Lower leg skin (tissue), 4 donors: ENCODE data around the gene PITPNC1. TPM values are rescaled to one million over a fixed set of nuclear protein-coding genes. Genes with fewer than 3 reads are reported as not detected.
"Not testable (repeated sequence)": the region's sequence is repeated elsewhere in the genome, so short reads cannot be mapped to it uniquely, and the experiment has no call there.

Source experiments
- DNase-seq, 2 donors: peaks; one replicate each; pipeline ENCODE4 v3.0.0-alpha.2; 2019; ENCODE audit warnings: low spot score in 2 of 2
- H3K4me3 ChIP-seq: fragments of 200-600 bp; sonication (generic); 2 replicates; pipeline ENCODE4 v1.5.1; 2017; ENCODE audit warnings: mild to moderate bottlenecking, low read depth; ENCODE audit not compliant: poor library complexity, severe bottlenecking
- POLR2A ChIP-seq, 2 donors: fragments of 450-650 bp; IDR thresholded peaks; one replicate each; pipeline ENCODE4 v1.6.1; 2016 to 2017; ENCODE audit warnings: antibody characterized with exemption in 2 of 2, mild to moderate bottlenecking in 1 of 2, moderate library complexity in 1 of 2
- WGBS, 2 donors: methylation state at CpG; one replicate each; pipeline ENCODE4 v1.1.5; 2018; 5-methylcytosine and 5-hydroxymethylcytosine counted together
- intact Hi-C: fragments of 100-400 bp; cut with DNase I; formaldehyde crosslinking; loops from one replicate; pipeline ENCODE4 v1.15.0; 2023; ENCODE audit warnings: low total_unique reads
- total RNA-seq, 4 donors: library from RNA; depleted of rRNA; stranded (reverse); fragments of >200 nt; gene quantifications; one replicate each; pipeline ENCODE4 v1.1.0, GENCODE V29; 2016
- TF ChIP-seq, protein P1 (sequence below), 3 donors: fragments of 450-650 bp; IDR thresholded peaks; one replicate each; pipeline ENCODE4 v1.5.1; 2016; ENCODE audit warnings: antibody characterized with exemption in 3 of 3, mild to moderate bottlenecking in 3 of 3, moderate library complexity in 2 of 3

Gene PITPNC1
- total RNA-seq, 4 donors from 2014 or later, result 1.7 to 8.2 (median 4.6) TPM

DNA sequence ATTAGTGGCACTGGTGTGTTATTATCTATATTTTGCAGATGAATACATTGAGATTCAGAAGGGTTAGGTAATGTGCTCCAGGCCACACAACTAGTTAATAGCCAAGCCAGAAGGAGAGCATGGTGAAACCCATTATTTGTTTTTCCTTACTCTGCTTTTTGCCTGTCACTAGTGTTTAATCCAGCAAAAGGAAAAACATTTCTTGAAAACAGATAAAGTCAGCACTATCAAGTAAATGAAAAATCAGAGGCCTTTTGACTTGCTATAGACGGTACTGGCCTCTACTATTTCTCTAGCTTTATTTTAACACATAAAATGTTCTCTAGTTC, 4.8 kb downstream of the PITPNC1 start:
- no peak overlapping the region for H3K4me3 ChIP-seq
- intact Hi-C loops, result no loop called here
- DNase-seq, result no peak
- TF ChIP-seq, protein P1, sequence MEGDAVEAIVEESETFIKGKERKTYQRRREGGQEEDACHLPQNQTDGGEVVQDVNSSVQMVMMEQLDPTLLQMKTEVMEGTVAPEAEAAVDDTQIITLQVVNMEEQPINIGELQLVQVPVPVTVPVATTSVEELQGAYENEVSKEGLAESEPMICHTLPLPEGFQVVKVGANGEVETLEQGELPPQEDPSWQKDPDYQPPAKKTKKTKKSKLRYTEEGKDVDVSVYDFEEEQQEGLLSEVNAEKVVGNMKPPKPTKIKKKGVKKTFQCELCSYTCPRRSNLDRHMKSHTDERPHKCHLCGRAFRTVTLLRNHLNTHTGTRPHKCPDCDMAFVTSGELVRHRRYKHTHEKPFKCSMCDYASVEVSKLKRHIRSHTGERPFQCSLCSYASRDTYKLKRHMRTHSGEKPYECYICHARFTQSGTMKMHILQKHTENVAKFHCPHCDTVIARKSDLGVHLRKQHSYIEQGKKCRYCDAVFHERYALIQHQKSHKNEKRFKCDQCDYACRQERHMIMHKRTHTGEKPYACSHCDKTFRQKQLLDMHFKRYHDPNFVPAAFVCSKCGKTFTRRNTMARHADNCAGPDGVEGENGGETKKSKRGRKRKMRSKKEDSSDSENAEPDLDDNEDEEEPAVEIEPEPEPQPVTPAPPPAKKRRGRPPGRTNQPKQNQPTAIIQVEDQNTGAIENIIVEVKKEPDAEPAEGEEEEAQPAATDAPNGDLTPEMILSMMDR (IDR thresholded peaks at IDR 0.05), result no peak
- TF ChIP-seq POLR2A (IDR thresholded peaks at IDR 0.05), result no peak
- WGBS, 2 donors, result 78 to 81% methylated on average over 1 of the region's 1 CpG

DNA sequence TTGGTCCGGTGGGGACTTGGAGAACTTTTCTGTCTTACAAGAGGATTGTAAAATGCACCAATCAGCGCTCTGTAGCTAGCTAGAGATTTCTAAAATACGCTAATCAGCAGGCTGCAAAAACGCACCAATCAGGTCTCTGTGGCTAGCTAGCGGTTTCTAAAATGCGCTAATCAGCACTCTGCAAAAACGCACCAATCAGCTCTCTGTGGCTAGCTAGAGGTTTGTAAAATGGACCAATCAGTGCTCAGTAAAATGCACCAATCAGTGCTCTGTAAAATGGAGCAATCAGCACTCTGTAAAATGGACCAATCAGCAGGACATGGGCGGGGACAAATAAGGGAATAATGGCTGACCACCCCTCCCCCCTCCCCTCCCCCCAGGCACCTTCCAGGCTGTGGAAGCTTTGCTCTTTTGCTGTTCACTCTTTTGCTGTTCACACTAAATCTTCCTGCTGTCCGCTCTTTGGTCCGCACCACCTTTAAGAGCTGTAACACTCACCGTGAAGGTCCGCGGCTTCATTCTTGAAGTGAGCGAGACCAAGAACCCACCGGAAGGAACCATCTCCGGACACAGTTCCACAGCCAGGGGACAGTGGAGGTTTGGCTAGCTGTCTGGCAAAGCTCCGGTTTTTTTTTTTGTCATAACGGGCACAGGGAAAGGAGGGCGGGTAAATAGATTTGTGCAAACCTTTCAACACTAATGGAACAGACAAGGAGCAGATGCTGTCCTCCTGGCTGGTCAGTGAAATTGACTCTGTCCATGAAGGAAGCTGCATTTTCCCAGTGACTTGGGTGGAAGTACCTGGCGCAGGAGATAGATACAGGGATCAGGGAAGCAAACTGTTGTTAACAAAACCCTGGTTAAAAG, 8.3 kb downstream of the PITPNC1 start:
- no peak for TF ChIP-seq POLR2A (IDR thresholded peaks at IDR 0.05)
- TF ChIP-seq, protein P1 (IDR thresholded peaks at IDR 0.05), result no peak
- 93 to 97% methylated on average over 20 of the region's 20 CpGs for WGBS, 2 donors
- DNase-seq, result no peak
- no peak overlapping the region for H3K4me3 ChIP-seq
- intact Hi-C loops, result no loop called here

- DNase-seq, result no peak
- intact Hi-C loops, result no loop called here
- TF ChIP-seq, protein P1 (IDR thresholded peaks at IDR 0.05), result no peak
- no peak for TF ChIP-seq POLR2A (IDR thresholded peaks at IDR 0.05)
- no peak overlapping the region for H3K4me3 ChIP-seq
- 76 to 77% methylated on average over 16 of the region's 16 CpGs for WGBS, 2 donors
These were observed 10.0 kb downstream of the PITPNC1 start for GRCh38 chr17:67386965-67387551.

- WGBS, 2 donors, result 97% methylated on average over 10 of the region's 10 CpGs
- intact Hi-C loops, H3K4me3 ChIP-seq, DNase-seq: not testable (repeated sequence)
These were observed 11.5 kb downstream of the PITPNC1 start for GRCh38 chr17:67388536-67388935.

DNA sequence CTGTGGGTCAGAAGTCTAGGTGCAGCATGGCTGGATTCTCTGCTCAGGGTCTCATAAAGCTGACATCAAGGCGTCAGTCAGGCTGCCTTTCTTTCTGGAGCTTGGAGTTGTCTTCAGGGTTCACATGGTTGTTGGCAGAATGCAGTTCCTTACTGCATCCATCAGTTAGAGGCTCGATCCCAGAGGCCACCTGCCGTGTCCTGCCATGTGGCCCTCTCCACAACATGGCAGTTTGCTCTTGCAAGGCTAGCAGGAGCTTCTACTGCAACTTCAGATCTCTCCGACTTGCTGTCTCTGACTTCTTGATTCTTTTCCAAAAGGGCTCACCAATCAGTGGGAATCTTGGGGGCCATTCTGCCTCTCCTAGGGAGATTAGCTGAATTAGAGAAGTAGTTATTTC, 11.9 kb downstream of the PITPNC1 start:
- no peak overlapping the region for H3K4me3 ChIP-seq
- intact Hi-C loops, result no loop called here
- TF ChIP-seq, protein P1 (IDR thresholded peaks at IDR 0.05), result no peak
- no peak for TF ChIP-seq POLR2A (IDR thresholded peaks at IDR 0.05)
- 93 to 96% methylated on average over 4 of the region's 4 CpGs for WGBS, 2 donors
- no peak for DNase-seq

DNA sequence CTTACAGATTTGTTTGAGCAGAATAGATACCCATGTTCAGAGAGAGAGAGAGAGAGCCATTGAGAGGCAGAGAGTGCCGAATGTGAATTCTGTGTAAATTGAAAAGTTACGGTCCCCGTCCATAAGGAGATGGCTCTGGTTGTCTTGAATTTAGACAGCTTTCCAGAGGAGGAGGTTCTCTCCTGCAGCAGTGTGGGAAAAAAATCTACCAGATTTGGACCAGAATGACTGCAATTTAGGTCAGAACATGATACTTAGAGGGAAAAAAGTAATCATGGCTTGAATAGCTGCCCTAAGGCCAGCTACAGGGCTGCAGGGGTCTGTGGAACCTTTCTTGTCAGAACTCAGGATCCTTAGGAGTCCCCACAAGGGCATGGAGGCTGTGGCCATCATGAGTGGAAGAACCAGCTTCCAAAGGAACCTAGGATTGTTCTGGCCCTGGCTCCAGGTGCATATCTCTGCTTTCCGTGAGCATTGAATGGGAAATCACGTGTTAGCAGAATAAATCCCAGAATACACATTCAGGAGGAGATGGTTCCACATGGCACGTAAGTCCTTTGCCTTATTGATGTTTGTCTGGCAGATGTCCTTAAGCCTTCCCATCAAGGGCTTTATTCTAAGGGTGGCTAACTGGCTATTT, 13.0 kb downstream of the PITPNC1 start:
- intact Hi-C loops, result loop anchor here (10.0 kb wide), 1 partner anchor 85 kb away; no protein-coding TSS in a partner anchor
- TF ChIP-seq, protein P1 (IDR thresholded peaks at IDR 0.05), result no peak
- no peak for TF ChIP-seq POLR2A (IDR thresholded peaks at IDR 0.05)
- 85 to 91% methylated on average over 6 of the region's 6 CpGs for WGBS, 2 donors
- no peak overlapping the region for H3K4me3 ChIP-seq
- no peak for DNase-seq
